Gastrocnemius medialis (tissue), 4 donors: Measurements from ENCODE around the gene THY1.

Experiments used
- POLR2A ChIP-seq, 2 donors: fragments of 450-650 bp; IDR thresholded peaks; one replicate each; pipeline ENCODE4 v1.6.1; 2017; ENCODE audit warnings: antibody characterized with exemption in 2 of 2, mild to moderate bottlenecking in 2 of 2, moderate library complexity in 2 of 2
- TF ChIP-seq, protein P1 (sequence below), 5 experiments: fragments of 450-650 bp in 3 of 5; fragments of 200-600 bp in 2 of 5; sonication (generic) in 2 of 5; IDR thresholded peaks in 4 of 5; conservative IDR thresholded peaks in 1 of 5; 1 replicate in 4 of 5; 2 replicates in 1 of 5; pipeline ENCODE4 v1.5.1; 2016 to 2019; ENCODE audit warnings: antibody characterized with exemption in 5 of 5, mild to moderate bottlenecking in 3 of 5, moderate library complexity in 3 of 5

DNA sequence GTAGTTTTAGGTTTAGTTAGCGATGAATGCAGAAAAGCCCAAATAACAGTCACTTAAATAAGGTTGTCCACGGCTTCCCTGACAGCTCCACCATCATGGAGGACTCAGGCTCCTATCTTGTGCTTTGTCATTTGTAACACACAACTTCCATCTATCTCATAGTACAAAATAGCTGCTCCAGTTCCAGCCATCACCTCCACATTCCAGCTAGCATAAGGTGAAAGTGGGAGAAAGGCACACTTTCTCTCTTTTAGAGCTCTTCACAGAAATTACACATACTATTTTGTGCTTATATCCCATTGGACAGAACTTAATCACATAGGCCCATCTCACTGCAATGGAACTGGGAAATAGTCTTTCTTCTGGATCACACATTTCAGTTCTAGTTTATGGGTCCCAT lies 8.7 kb downstream of the THY1 start:
- TF ChIP-seq, protein P1, sequence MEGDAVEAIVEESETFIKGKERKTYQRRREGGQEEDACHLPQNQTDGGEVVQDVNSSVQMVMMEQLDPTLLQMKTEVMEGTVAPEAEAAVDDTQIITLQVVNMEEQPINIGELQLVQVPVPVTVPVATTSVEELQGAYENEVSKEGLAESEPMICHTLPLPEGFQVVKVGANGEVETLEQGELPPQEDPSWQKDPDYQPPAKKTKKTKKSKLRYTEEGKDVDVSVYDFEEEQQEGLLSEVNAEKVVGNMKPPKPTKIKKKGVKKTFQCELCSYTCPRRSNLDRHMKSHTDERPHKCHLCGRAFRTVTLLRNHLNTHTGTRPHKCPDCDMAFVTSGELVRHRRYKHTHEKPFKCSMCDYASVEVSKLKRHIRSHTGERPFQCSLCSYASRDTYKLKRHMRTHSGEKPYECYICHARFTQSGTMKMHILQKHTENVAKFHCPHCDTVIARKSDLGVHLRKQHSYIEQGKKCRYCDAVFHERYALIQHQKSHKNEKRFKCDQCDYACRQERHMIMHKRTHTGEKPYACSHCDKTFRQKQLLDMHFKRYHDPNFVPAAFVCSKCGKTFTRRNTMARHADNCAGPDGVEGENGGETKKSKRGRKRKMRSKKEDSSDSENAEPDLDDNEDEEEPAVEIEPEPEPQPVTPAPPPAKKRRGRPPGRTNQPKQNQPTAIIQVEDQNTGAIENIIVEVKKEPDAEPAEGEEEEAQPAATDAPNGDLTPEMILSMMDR (IDR thresholded peaks at IDR 0.05 in 4 of 5, conservative IDR thresholded peaks at IDR 0.05 in 1 of 5), result no peak
- no peak for TF ChIP-seq POLR2A (IDR thresholded peaks at IDR 0.05)
